MM.1S (cell line): ENCODE results near the gene TMEM244.

Experiments
- DNase-seq: peaks from one replicate; pipeline ENCODE4 v3.0.0-alpha.2; 2015
- H2AFZ ChIP-seq: fragments of 300-600 bp; sonication (generic); 2 replicates; pipeline ENCODE4 v1.6.0; 2016; ENCODE audit warnings: antibody characterized with exemption, low read length
- H3F3A ChIP-seq: fragments of 300-600 bp; sonication (generic); 2 replicates; pipeline ENCODE4 v1.6.1; 2016; ENCODE audit warnings: mild to moderate bottlenecking, antibody characterized with exemption, low read length, moderate library complexity, mixed read lengths; ENCODE audit not compliant: insufficient read depth
- H3K27ac ChIP-seq: fragments of 300-600 bp; sonication (generic); 2 replicates; pipeline ENCODE4 v1.5.1; 2016; ENCODE audit warnings: mild to moderate bottlenecking, low read length
- H3K27me3 ChIP-seq: fragments of 300-600 bp; sonication (generic); replicated peaks from 2 replicates; pipeline ENCODE4 v1.6.0; 2016; ENCODE audit warnings: low read length; ENCODE audit not compliant: insufficient read depth
- H3K36me3 ChIP-seq: fragments of 300-600 bp; sonication (generic); replicated peaks from 2 replicates; pipeline ENCODE4 v1.6.1; 2016; ENCODE audit warnings: mild to moderate bottlenecking, low read length, mixed read lengths; ENCODE audit not compliant: insufficient read depth
- H3K4me1 ChIP-seq: fragments of 300-600 bp; sonication (generic); 2 replicates; pipeline ENCODE4 v1.6.1; 2016; ENCODE audit warnings: low read length, mixed read lengths
- H3K4me2 ChIP-seq: fragments of 300-600 bp; sonication (generic); 2 replicates; pipeline ENCODE4 v1.6.0; 2016; ENCODE audit warnings: low read depth, low read length
- H3K4me3 ChIP-seq: fragments of 300-600 bp; sonication (generic); 2 replicates; pipeline ENCODE4 v1.5.1; 2016; ENCODE audit warnings: low read length, mixed read lengths
- H3K79me2 ChIP-seq: fragments of 300-600 bp; sonication (generic); 2 replicates; pipeline ENCODE4 v1.6.1; 2016; ENCODE audit warnings: mixed run types, low read length, mixed read lengths
- H3K9ac ChIP-seq: fragments of 300-600 bp; sonication (generic); 2 replicates; pipeline ENCODE4 v1.6.1; 2016; ENCODE audit warnings: low read length, mixed read lengths
- H3K9me2 ChIP-seq: fragments of 300-600 bp; sonication (generic); replicated peaks from 2 replicates; pipeline ENCODE4 v1.6.1; 2016; ENCODE audit warnings: mild to moderate bottlenecking, low read length, mixed read lengths; ENCODE audit not compliant: insufficient read depth
- H3K9me3 ChIP-seq: fragments of 300-600 bp; sonication (generic); replicated peaks from 2 replicates; pipeline ENCODE4 v1.6.1; 2016; ENCODE audit warnings: mild to moderate bottlenecking, low read length, mixed read lengths; ENCODE audit not compliant: insufficient read depth
- H4K20me1 ChIP-seq: fragments of 300-600 bp; sonication (generic); 2 replicates; pipeline ENCODE4 v1.6.1; 2016; ENCODE audit warnings: mild to moderate bottlenecking, low read length, moderate library complexity, mixed read lengths; ENCODE audit not compliant: insufficient read depth
- EZH2 ChIP-seq: fragments of 300-600 bp; sonication (generic); optimal IDR thresholded peaks from 2 replicates; pipeline ENCODE3; 2017; ENCODE audit warnings: low read depth, mild to moderate bottlenecking, antibody characterized with exemption, low read length, mixed read lengths
- EZH2phosphoT487 ChIP-seq: fragments of 300-600 bp; sonication (generic); IDR thresholded peaks from 2 replicates; pipeline ENCODE4 v1.6.1; 2018; ENCODE audit warnings: antibody characterized with exemption, low read length
- TF ChIP-seq, protein P1 (sequence below): fragments of 300-600 bp; sonication (generic); IDR thresholded peaks from 2 replicates; pipeline ENCODE4 v1.5.1; 2016; ENCODE audit warnings: antibody characterized with exemption, low read length, mixed read lengths

The TMEM244 gene

DNA sequence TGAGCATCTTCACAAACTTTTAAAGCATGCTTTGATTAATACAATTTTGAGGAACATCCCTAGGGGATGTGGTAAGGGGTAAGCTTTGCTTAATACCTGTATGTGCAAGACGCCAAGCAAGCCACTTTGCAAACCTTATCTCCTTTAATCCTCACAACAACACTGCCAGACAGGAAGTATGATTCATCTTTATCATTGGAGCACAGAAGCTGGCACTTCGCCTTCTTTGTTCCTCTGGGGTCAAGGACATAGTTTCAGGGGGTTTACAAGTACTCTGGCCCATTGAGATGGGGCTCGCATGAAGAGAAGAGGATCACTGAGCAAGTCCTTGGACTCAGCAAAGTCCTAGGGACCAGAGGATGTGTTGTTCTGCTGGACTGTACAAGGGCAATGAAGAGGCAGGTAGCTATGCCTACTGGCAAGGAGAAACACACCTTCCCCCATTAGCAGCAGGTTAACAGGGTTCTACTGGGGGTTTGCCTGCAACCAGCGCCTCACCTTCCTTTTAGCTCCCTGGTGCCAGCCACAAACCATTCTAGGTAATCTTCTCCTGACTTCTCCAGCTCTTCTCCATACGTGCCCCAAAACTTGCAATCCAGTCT is 8.8 kb downstream of the TMEM244 start:
- Histone ChIP-seq H3K9ac (no peak overlapping the region), H3K9me2 (no peaks in the 10 kb centered on the region), H3K4me2 (no peak overlapping the region), H2AFZ (no peak overlapping the region), H3K9me3 (no peaks in the 10 kb centered on the region), H4K20me1 (no peaks in the 10 kb centered on the region), H3K79me2 (no peaks in the 10 kb centered on the region), H3K27me3 (no peaks in the 10 kb centered on the region), H3K4me3 (no peak overlapping the region), H3K27ac (no peak overlapping the region), H3F3A (no peaks in the 10 kb centered on the region), H3K4me1 (no peaks in the 10 kb centered on the region), H3K36me3 (no peaks in the 10 kb centered on the region)
- no peak for DNase-seq
- TF ChIP-seq EZH2 (no peak), EZH2phosphoT487 (no peak)
- TF ChIP-seq, protein P1, sequence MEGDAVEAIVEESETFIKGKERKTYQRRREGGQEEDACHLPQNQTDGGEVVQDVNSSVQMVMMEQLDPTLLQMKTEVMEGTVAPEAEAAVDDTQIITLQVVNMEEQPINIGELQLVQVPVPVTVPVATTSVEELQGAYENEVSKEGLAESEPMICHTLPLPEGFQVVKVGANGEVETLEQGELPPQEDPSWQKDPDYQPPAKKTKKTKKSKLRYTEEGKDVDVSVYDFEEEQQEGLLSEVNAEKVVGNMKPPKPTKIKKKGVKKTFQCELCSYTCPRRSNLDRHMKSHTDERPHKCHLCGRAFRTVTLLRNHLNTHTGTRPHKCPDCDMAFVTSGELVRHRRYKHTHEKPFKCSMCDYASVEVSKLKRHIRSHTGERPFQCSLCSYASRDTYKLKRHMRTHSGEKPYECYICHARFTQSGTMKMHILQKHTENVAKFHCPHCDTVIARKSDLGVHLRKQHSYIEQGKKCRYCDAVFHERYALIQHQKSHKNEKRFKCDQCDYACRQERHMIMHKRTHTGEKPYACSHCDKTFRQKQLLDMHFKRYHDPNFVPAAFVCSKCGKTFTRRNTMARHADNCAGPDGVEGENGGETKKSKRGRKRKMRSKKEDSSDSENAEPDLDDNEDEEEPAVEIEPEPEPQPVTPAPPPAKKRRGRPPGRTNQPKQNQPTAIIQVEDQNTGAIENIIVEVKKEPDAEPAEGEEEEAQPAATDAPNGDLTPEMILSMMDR = no peak

DNA sequence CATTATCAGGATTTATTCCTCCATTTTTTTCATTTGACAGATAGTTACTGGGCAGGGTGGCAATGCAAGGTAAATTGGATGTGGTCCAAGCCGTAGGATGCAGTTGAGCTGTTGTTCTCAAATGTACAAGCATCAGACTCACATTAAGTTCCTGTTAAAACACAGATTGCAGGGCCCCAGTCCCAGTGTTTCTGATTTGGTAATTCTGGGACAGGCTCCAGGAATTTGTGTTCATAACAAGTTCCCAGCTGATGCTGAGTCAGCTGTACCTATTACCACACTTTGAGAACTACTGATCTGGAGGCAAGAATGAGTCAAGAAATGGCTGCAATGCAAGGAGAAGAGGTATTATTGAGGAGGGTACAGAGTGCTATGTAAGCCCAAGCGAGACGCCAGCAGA is 11.7 kb downstream of the TMEM244 start:
- Histone ChIP-seq H2AFZ (no peak overlapping the region), H3K9me3 (no peaks in the 10 kb centered on the region), H3K9me2 (no peaks in the 10 kb centered on the region), H3K9ac (no peak overlapping the region), H3K79me2 (no peaks in the 10 kb centered on the region), H3K4me1 (no peaks in the 10 kb centered on the region), H4K20me1 (no peaks in the 10 kb centered on the region), H3K27me3 (no peaks in the 10 kb centered on the region), H3K4me2 (no peak overlapping the region), H3F3A (no peaks in the 10 kb centered on the region), H3K36me3 (no peaks in the 10 kb centered on the region), H3K27ac (no peak overlapping the region), H3K4me3 (no peak overlapping the region)
- TF ChIP-seq EZH2 (no peak), EZH2phosphoT487 (no peak)
- TF ChIP-seq, protein P1 = no peak
- DNase-seq = no peak

DNA sequence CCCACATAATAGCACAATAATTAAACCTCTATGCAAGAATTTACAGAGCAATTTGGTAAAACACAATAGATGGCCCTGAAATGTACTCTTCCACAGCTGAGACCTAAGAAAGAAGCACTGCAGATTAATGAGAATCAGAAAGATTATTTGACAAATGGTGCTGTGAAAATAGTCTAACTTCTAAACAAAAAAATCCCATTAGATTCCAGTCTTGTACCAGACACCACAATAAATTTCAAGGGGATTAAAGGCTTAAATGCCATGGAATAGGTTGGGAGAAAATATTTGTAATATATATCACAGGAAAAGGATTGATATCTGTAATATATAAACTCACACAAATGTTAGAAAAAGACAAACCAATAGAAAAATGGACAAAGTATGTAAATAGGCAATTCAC is 14.4 kb downstream of the TMEM244 start:
- H3K4me1 ChIP-seq = no peaks in the 10 kb centered on the region
- no peaks in the 10 kb centered on the region for H3F3A ChIP-seq
- no peaks in the 10 kb centered on the region for H3K36me3 ChIP-seq
- H3K4me3 ChIP-seq = no peak overlapping the region
- no peak overlapping the region for H2AFZ ChIP-seq
- no peak for TF ChIP-seq EZH2phosphoT487
- TF ChIP-seq, protein P1 = no peak
- no peak for TF ChIP-seq EZH2
- DNase-seq = no peak
- H3K9ac ChIP-seq = no peak overlapping the region
- no peaks in the 10 kb centered on the region for H3K9me3 ChIP-seq
- H3K4me2 ChIP-seq = no peak overlapping the region
- no peaks in the 10 kb centered on the region for H3K79me2 ChIP-seq
- no peaks in the 10 kb centered on the region for H4K20me1 ChIP-seq
- H3K27ac ChIP-seq = no peak overlapping the region
- H3K9me2 ChIP-seq = no peaks in the 10 kb centered on the region
- no peaks in the 10 kb centered on the region for H3K27me3 ChIP-seq
